Measurements from ENCODE around the gene ANKRA2.

Gene ANKRA2

DNA sequence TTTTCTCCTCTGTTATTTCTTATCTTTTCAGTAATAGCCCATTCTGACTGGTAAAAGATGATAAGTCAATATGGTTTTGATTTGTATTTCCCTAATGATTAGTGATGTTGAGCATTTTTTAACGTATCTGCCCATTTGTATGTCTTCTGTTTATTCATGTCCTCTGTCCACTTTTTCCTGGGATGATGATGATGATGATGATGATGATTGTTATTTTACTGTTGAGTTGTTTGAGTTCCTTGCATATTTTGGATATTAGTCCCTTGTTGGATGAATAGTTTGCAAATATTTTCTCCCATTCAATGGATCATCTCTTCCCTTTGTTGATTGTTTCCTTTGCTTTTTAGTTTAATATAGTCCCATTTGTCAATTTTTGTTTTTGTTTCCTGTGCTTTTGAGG, 27.1 kb upstream of the ANKRA2 start:
- H3K4me2 ChIP-seq (ENCODE audit: low read depth, low read length, poor library complexity, severe bottlenecking) = no peak overlapping the region
- TF ChIP-seq CTCF (conservative IDR thresholded peaks at IDR 0.05; ENCODE audit: low read length) = no peak
- TF ChIP-seq EZH2phosphoT487 (IDR thresholded peaks at IDR 0.05; ENCODE audit: borderline replicate concordance) = no peak
- H3K9me2 ChIP-seq (replicated peaks; ENCODE audit: low read depth, low read length) = no peaks in the 10 kb centered on the region
- H3F3A ChIP-seq (ENCODE audit: low read depth) = no peaks in the 10 kb centered on the region
- H2AFZ ChIP-seq (ENCODE audit: low read length) = no peak overlapping the region
- H3K79me2 ChIP-seq (ENCODE audit: insufficient read depth, low read length) = no peaks in the 10 kb centered on the region
- no peaks in the 10 kb centered on the region for H3K4me1 ChIP-seq (ENCODE audit: insufficient read depth, low read length, poor library complexity, severe bottlenecking)
- H4K20me1 ChIP-seq (ENCODE audit: insufficient read depth, low read length, poor library complexity, severe bottlenecking) = no peaks in the 10 kb centered on the region
- H3K4me3 ChIP-seq (ENCODE audit: low read length, poor library complexity, severe bottlenecking) = no peak overlapping the region
- no peak overlapping the region for H3K9ac ChIP-seq (ENCODE audit: low read depth, low read length, poor library complexity, severe bottlenecking)
- H3K9me3 ChIP-seq (ENCODE audit: insufficient read depth, low read depth, low read length) = no peaks in the 10 kb centered on the region
- H3K27me3 ChIP-seq (ENCODE audit: insufficient read depth, low read length, poor library complexity, severe bottlenecking) = no peaks in the 10 kb centered on the region
- H3K36me3 ChIP-seq (ENCODE audit: insufficient read depth, low read length) = no peaks in the 10 kb centered on the region

GRCh38 chr5:73591698-73592501, 26.5 kb upstream of the ANKRA2 start:
- H3K36me3 ChIP-seq (ENCODE audit: insufficient read depth, low read length) = no peaks in the 10 kb centered on the region
- no peaks in the 10 kb centered on the region for H3F3A ChIP-seq (ENCODE audit: low read depth)
- H3K9ac ChIP-seq (ENCODE audit: low read depth, low read length, poor library complexity, severe bottlenecking) = no peak overlapping the region
- no peaks in the 10 kb centered on the region for H3K9me2 ChIP-seq (replicated peaks; ENCODE audit: low read depth, low read length)
- H3K79me2 ChIP-seq (ENCODE audit: insufficient read depth, low read length) = no peaks in the 10 kb centered on the region
- H3K4me3 ChIP-seq (ENCODE audit: low read length, poor library complexity, severe bottlenecking) = no peak overlapping the region
- H3K9me3 ChIP-seq (ENCODE audit: insufficient read depth, low read depth, low read length) = no peaks in the 10 kb centered on the region
- TF ChIP-seq EZH2phosphoT487 (IDR thresholded peaks at IDR 0.05; ENCODE audit: borderline replicate concordance) (no peak), CTCF (conservative IDR thresholded peaks at IDR 0.05; ENCODE audit: low read length) (no peak)
- no peaks in the 10 kb centered on the region for H3K4me1 ChIP-seq (ENCODE audit: insufficient read depth, low read length, poor library complexity, severe bottlenecking)
- no peak overlapping the region for H2AFZ ChIP-seq (ENCODE audit: low read length)
- H3K4me2 ChIP-seq (ENCODE audit: low read depth, low read length, poor library complexity, severe bottlenecking) = no peak overlapping the region
- no peaks in the 10 kb centered on the region for H3K27me3 ChIP-seq (ENCODE audit: insufficient read depth, low read length, poor library complexity, severe bottlenecking)
- no peaks in the 10 kb centered on the region for H4K20me1 ChIP-seq (ENCODE audit: insufficient read depth, low read length, poor library complexity, severe bottlenecking)

GRCh38 chr5:73591102-73591695, 25.8 kb upstream of the ANKRA2 start:
- no peaks in the 10 kb centered on the region for H4K20me1 ChIP-seq (ENCODE audit: insufficient read depth, low read length, poor library complexity, severe bottlenecking)
- H3K36me3 ChIP-seq (ENCODE audit: insufficient read depth, low read length) = no peaks in the 10 kb centered on the region
- H3K9me3 ChIP-seq (ENCODE audit: insufficient read depth, low read depth, low read length) = no peaks in the 10 kb centered on the region
- no peak overlapping the region for H3K4me2 ChIP-seq (ENCODE audit: low read depth, low read length, poor library complexity, severe bottlenecking)
- no peaks in the 10 kb centered on the region for H3F3A ChIP-seq (ENCODE audit: low read depth)
- H3K27me3 ChIP-seq (ENCODE audit: insufficient read depth, low read length, poor library complexity, severe bottlenecking) = no peaks in the 10 kb centered on the region
- TF ChIP-seq CTCF (conservative IDR thresholded peaks at IDR 0.05; ENCODE audit: low read length) = peak; percentile 85
- no peak for TF ChIP-seq EZH2phosphoT487 (IDR thresholded peaks at IDR 0.05; ENCODE audit: borderline replicate concordance)
- no peaks in the 10 kb centered on the region for H3K4me1 ChIP-seq (ENCODE audit: insufficient read depth, low read length, poor library complexity, severe bottlenecking)
- no peaks in the 10 kb centered on the region for H3K9me2 ChIP-seq (replicated peaks; ENCODE audit: low read depth, low read length)
- H2AFZ ChIP-seq (ENCODE audit: low read length) = no peak overlapping the region
- no peaks in the 10 kb centered on the region for H3K79me2 ChIP-seq (ENCODE audit: insufficient read depth, low read length)
- no peak overlapping the region for H3K9ac ChIP-seq (ENCODE audit: low read depth, low read length, poor library complexity, severe bottlenecking)
- H3K4me3 ChIP-seq (ENCODE audit: low read length, poor library complexity, severe bottlenecking) = no peak overlapping the region

All from Loucy (cell line).